K562 (cell line): ENCODE results near the gene FDX2. TPM values are rescaled to one million over a fixed set of nuclear protein-coding genes. Genes with fewer than 3 reads are reported as not detected.

Source experiments
- BRCA1 ChIP-seq, 2 experiments: fragments of 450-650 bp in 1 of 2; sonication (generic) in 1 of 2; formaldehyde crosslinking in 1 of 2; IDR thresholded peaks; 2 replicates each; pipeline versions ENCODE4 v1.5.0 to v1.6.1; 2017 to 2020; ENCODE audit warnings: mild to moderate bottlenecking in 1 of 2, missing genetic modification reagents in 1 of 2
- CBX2 ChIP-seq: fragments of 200-600 bp; sonication (generic); IDR thresholded peaks from one replicate; pipeline ENCODE4 v1.6.1; 2012; ENCODE audit warnings: mild to moderate bottlenecking, low read length, inconsistent platforms; ENCODE audit not compliant: insufficient read depth, poor library complexity, severe bottlenecking
- CGGBP1 ChIP-seq: fragments of 250-450 bp; sonication (Bioruptor Pico); IDR thresholded peaks from 2 replicates; pipeline ENCODE4 v1.9.0; 2021; ENCODE audit warnings: mild to moderate bottlenecking
- FOXA3 ChIP-seq, 2 experiments: fragments of 450-650 bp in 1 of 2; sonication (generic) in 1 of 2; formaldehyde crosslinking; IDR thresholded peaks in 1 of 2; conservative IDR thresholded peaks in 1 of 2; 2 replicates each; pipeline versions ENCODE4 v1.4.0 to v1.8.0; 2020 to 2022; ENCODE audit warnings: mild to moderate bottlenecking in 2 of 2, missing genetic modification reagents in 1 of 2
- HDGF ChIP-seq: fragments of 450-650 bp; IDR thresholded peaks from 2 replicates; pipeline ENCODE4 v1.6.1; 2016
- HES1 ChIP-seq: fragments of 450-650 bp; IDR thresholded peaks from 2 replicates; pipeline ENCODE4 v1.6.1; 2016; ENCODE audit warnings: low read depth, mild to moderate bottlenecking, moderate library complexity
- MAFF ChIP-seq: IDR thresholded peaks from 2 replicates; pipeline ENCODE4 v1.6.1; 2012; ENCODE audit warnings: low read length, improper control_type of control experiment
- MCM5 ChIP-seq: fragments of 450-650 bp; IDR thresholded peaks from 2 replicates; pipeline ENCODE4 v1.6.1; 2016; ENCODE audit warnings: low read depth
- MTF1 ChIP-seq: fragments of 250-450 bp; sonication (Bioruptor Pico); IDR thresholded peaks from 2 replicates; pipeline ENCODE4 v1.9.0; 2021; ENCODE audit warnings: moderate library complexity, mild to moderate bottlenecking, inconsistent platforms, borderline replicate concordance
- NRF1 ChIP-seq, 2 experiments: fragments of 450-650 bp; IDR thresholded peaks in 1 of 2; conservative IDR thresholded peaks in 1 of 2; 2 replicates each; pipeline ENCODE4 v1.6.1; 2014; ENCODE audit warnings: mild to moderate bottlenecking in 2 of 2
- POLR3G ChIP-seq: IDR thresholded peaks from 2 replicates; pipeline ENCODE4 v1.6.1; 2011; ENCODE audit not compliant: insufficient read length, insufficient replicate concordance; ENCODE audit errors: extremely low read depth
- RFX5 ChIP-seq: IDR thresholded peaks from 2 replicates; pipeline ENCODE4 v1.6.1; 2011; ENCODE audit warnings: low read depth, mild to moderate bottlenecking, improper control_type of control experiment, low read length
- SFPQ ChIP-seq: fragments of 200-400 bp; formaldehyde crosslinking; IDR thresholded peaks from 2 replicates; pipeline ENCODE4 v1.6.1; 2017; ENCODE audit warnings: mild to moderate bottlenecking, low read depth, low read length, moderate library complexity
- SMAD4 ChIP-seq: fragments of 250-450 bp; sonication (Bioruptor Pico); conservative IDR thresholded peaks from 2 replicates; pipeline ENCODE4 v1.8.0; 2021; ENCODE audit warnings: inconsistent platforms, mild to moderate bottlenecking, moderate library complexity
- SNAPC5 ChIP-seq: fragments of 250-450 bp; sonication (Bioruptor Pico); IDR thresholded peaks from 2 replicates; pipeline ENCODE4 v1.8.0; 2021; ENCODE audit warnings: moderate library complexity, mild to moderate bottlenecking, inconsistent platforms
- TAF15 ChIP-seq: fragments of 200-400 bp; formaldehyde crosslinking; IDR thresholded peaks from 2 replicates; pipeline ENCODE4 v1.6.1; 2017; ENCODE audit warnings: mild to moderate bottlenecking, low read depth, low read length, moderate library complexity
- THAP7 ChIP-seq: fragments of 250-450 bp; sonication (Bioruptor Pico); IDR thresholded peaks from 2 replicates; pipeline ENCODE4 v1.5.0; 2021
- TRIM28 ChIP-seq: fragments of 450-650 bp; IDR thresholded peaks from 2 replicates; pipeline ENCODE4 v1.6.1; 2017
- ZNF239 ChIP-seq: fragments of 250-450 bp; sonication (Bioruptor Pico); IDR thresholded peaks from 2 replicates; pipeline ENCODE4 v1.4.0; 2020; ENCODE audit warnings: mild to moderate bottlenecking
- ZNF354B ChIP-seq: fragments of 250-450 bp; sonication (Bioruptor Pico); IDR thresholded peaks from 2 replicates; pipeline ENCODE4 v1.4.0; 2020
- ZNF398 ChIP-seq: fragments of 250-450 bp; sonication (Bioruptor Pico); IDR thresholded peaks from 2 replicates; pipeline ENCODE4 v1.8.0; 2021; ENCODE audit warnings: moderate library complexity, mild to moderate bottlenecking, inconsistent platforms
- ZNF507 ChIP-seq: conservative IDR thresholded peaks from 2 replicates; pipeline ENCODE4 v1.6.1; 2017; ENCODE audit warnings: missing genetic modification characterization, missing compliant biosample characterization
- ZNF561 ChIP-seq: fragments of 450-650 bp; formaldehyde crosslinking; conservative IDR thresholded peaks from 2 replicates; pipeline ENCODE4 v1.4.0; 2020; ENCODE audit warnings: mild to moderate bottlenecking, moderate library complexity
- ZSCAN32 ChIP-seq: fragments of 450-650 bp; formaldehyde crosslinking; IDR thresholded peaks from 2 replicates; pipeline ENCODE4 v1.4.0; 2020; ENCODE audit warnings: mild to moderate bottlenecking, moderate library complexity
- polyA plus RNA-seq, 8 experiments: library from polyadenylated mRNA; depleted of rRNA in 4 of 8; stranded (reverse) in 5 of 8; unstranded in 3 of 8; fragments of >200 nt; fragmentation: Nextera tagmentation in 2 of 8; fragmentation: Illumina TruSeq in 1 of 8; extraction: Ambion mirVana in 2 of 8; extraction: Trizol in 1 of 8; gene quantifications; 2 replicates each; pipeline versions ENCODE4 v1.2.1 to v1.2.3, GENCODE V29; 2011 to 2014; ENCODE audit warnings: inconsistent platforms in 1 of 8, missing spikeins in 1 of 8
- total RNA-seq, 7 experiments: library from RNA; depleted of rRNA in 6 of 7; stranded (reverse); fragments of >200 nt in 6 of 7; fragmentation: Illumina TruSeq in 2 of 7; extraction: Trizol in 2 of 7; gene quantifications; 2 replicates each; pipeline versions ENCODE4 v1.2.1 to v1.2.3, GENCODE V29; 2011 to 2021; ENCODE audit warnings: low replicate concordance in 1 of 7

The FDX2 gene
- total and polyA plus RNA-seq, 9 of the 15 experiments (the other 6 are each of a cell fraction or from before 2014, with no cell fraction given) = 2.5 to 49.8 (median 29.7) TPM

- TF ChIP-seq CBX2 (no peak), TRIM28 (no peak), HDGF (no peak), MAFF (no peak), ZNF561 (CRISPR knock-in tag) (no peak), SFPQ (no peak), CGGBP1 (no peak), MCM5 (no peak), SNAPC5 (no peak), MTF1 (CRISPR knock-in tag) (no peak), TAF15 (no peak), RFX5 (no peak), ZNF398 (no peak), ZNF507 (tag) (no peak), ZNF239 (CRISPR knock-in tag) (no peak), FOXA3 (CRISPR knock-in tag; conservative IDR thresholded peaks at IDR 0.05 in 1 of 2, IDR thresholded peaks at IDR 0.05 in 1 of 2) (no peak), ZSCAN32 (no peak), NRF1 (conservative IDR thresholded peaks at IDR 0.05 in 1 of 2, IDR thresholded peaks at IDR 0.05 in 1 of 2) (peak; percentile 69 to 77), THAP7 (CRISPR knock-in tag) (no peak), POLR3G (no peak), SMAD4 (CRISPR knock-in tag) (no peak; the same call in 1 of the 2 replicates), BRCA1 (IDR thresholded peaks at IDR 0.05) (no peak), BRCA1 (CRISPR knock-in tag; IDR thresholded peaks at IDR 0.05) (no peak), HES1 (no peak), ZNF354B (no peak)
Measured at GRCh38 chr19:10334588-10335351, 19.0 kb upstream of the FDX2 start (continued).
